ENCODE measurements around the gene SH3BP5L.
"Not testable (repeated sequence)": the region's sequence is repeated elsewhere in the genome, so short reads cannot be mapped to it uniquely, and the experiment has no call there.

The SH3BP5L gene

DNA sequence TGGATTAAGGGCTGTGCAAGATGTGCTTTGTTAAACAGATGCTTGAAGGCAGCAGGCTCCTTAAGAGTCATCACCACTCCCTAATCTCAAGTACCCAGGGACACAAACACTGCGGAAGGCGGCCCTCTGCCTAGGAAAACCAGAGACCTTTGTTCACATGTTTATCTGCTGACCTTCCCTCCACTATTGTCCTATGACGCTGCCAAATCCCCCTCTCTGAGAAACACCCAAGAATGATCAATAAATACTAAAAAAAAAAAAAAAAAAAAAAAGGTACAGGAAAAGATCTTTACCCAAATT is 5.0 kb upstream of the SH3BP5L start:
- H2BK15ac ChIP-seq (replicated peaks; ENCODE audit: low read depth); DNase-seq; H3K27ac ChIP-seq (ENCODE audit: low read depth, low read length); H2BK120ac ChIP-seq (ENCODE audit: low read depth, low read length); H4K5ac ChIP-seq (ENCODE audit: low read length); H3K9ac ChIP-seq (ENCODE audit: low read length); H3K79me1 ChIP-seq (ENCODE audit: low read length); H4K8ac ChIP-seq (ENCODE audit: low read depth, low read length); H3K18ac ChIP-seq (ENCODE audit: low read length); H3K23ac ChIP-seq (ENCODE audit: low read length); H3K56ac ChIP-seq (ENCODE audit: low read length); H2BK5ac ChIP-seq (ENCODE audit: low read length); H3K27me3 ChIP-seq (ENCODE audit: insufficient read depth, low read length, poor library complexity); H3K79me2 ChIP-seq (ENCODE audit: control insufficient read depth, insufficient read depth, low read length); H2AK5ac ChIP-seq (ENCODE audit: low read length); H3K4me2 ChIP-seq (ENCODE audit: low read length); H3K4ac ChIP-seq (ENCODE audit: low read depth, low read length); H3K4me1 ChIP-seq (ENCODE audit: control insufficient read depth, low read depth, low read length); H3K4me3 ChIP-seq (ENCODE audit: low read length); H3K36me3 ChIP-seq (ENCODE audit: control insufficient read depth, insufficient read depth, low read length): not testable (repeated sequence)
- no CpG with 5 or more reads among the region's 3 CpGs for WGBS (ENCODE audit: extremely low coverage, insufficient coverage, low lambda C conversion rate)

GRCh38 chr1:248828845-248829244 is 3.1 kb upstream of the SH3BP5L start:
- H3K4me1 ChIP-seq (ENCODE audit: control insufficient read depth, low read depth, low read length): no peaks in the 10 kb centered on the region
- no peak overlapping the region for H2BK120ac ChIP-seq (ENCODE audit: low read depth, low read length)
- H3K27me3 ChIP-seq (ENCODE audit: insufficient read depth, low read length, poor library complexity): no peaks in the 10 kb centered on the region
- no peak overlapping the region for H3K4me2 ChIP-seq (ENCODE audit: low read length)
- no peak overlapping the region for H4K8ac ChIP-seq (ENCODE audit: low read depth, low read length)
- no peak for DNase-seq
- no peak overlapping the region for H2BK5ac ChIP-seq (ENCODE audit: low read length)
- no peak overlapping the region for H3K27ac ChIP-seq (ENCODE audit: low read depth, low read length)
- H2AK5ac ChIP-seq (ENCODE audit: low read length): no peak overlapping the region
- no peaks in the 10 kb centered on the region for H3K36me3 ChIP-seq (ENCODE audit: control insufficient read depth, insufficient read depth, low read length)
- peaks cover 10% of the 10 kb centered on the region for H3K79me1 ChIP-seq (ENCODE audit: low read length)
- no CpG with 5 or more reads among the region's 3 CpGs for WGBS (ENCODE audit: extremely low coverage, insufficient coverage, low lambda C conversion rate)
- no peak overlapping the region for H3K4ac ChIP-seq (ENCODE audit: low read depth, low read length)
- no peak overlapping the region for H4K5ac ChIP-seq (ENCODE audit: low read length)
- H3K79me2 ChIP-seq (ENCODE audit: control insufficient read depth, insufficient read depth, low read length): peaks cover 13% of the 10 kb centered on the region
- no peak overlapping the region for H2BK15ac ChIP-seq (replicated peaks; ENCODE audit: low read depth)
- H3K23ac ChIP-seq (ENCODE audit: low read length): no peak overlapping the region
- no peak overlapping the region for H3K18ac ChIP-seq (ENCODE audit: low read length)
- H3K56ac ChIP-seq (ENCODE audit: low read length): no peak overlapping the region
- H3K9ac ChIP-seq (ENCODE audit: low read length): no peak overlapping the region
- H3K4me3 ChIP-seq (ENCODE audit: low read length): no peak overlapping the region

DNA sequence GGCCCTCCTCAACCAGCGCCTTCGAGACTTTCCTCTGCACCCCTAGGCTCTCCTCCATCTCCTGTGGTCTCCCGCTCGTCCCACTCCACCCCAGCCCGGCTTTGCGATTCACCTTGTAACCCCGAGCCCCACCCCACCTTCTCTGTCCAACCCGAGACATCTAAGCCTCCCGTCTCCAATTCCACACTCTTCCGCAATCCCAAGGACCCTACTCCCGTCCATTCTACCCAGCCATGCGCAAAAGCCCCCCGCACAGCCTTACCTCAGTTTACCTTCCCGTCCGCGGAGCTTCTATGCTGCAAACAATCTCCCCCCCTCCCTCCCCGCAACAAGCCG is 174 bp downstream of the SH3BP5L start:
- Histone ChIP-seq H4K5ac (ENCODE audit: low read length) (no peak overlapping the region), H2BK5ac (ENCODE audit: low read length) (no peak overlapping the region), H2BK120ac (ENCODE audit: low read depth, low read length) (no peak overlapping the region), H3K4me1 (ENCODE audit: control insufficient read depth, low read depth, low read length) (no peaks in the 10 kb centered on the region), H3K27ac (ENCODE audit: low read depth, low read length) (no peak overlapping the region), H3K27me3 (ENCODE audit: insufficient read depth, low read length, poor library complexity) (no peaks in the 10 kb centered on the region), H3K4me3 (ENCODE audit: low read length) (peak overlapping the region; percentile 97), H4K8ac (ENCODE audit: low read depth, low read length) (no peak overlapping the region), H3K56ac (ENCODE audit: low read length) (peak overlapping the region; percentile 97), H2BK15ac (replicated peaks; ENCODE audit: low read depth) (no peak overlapping the region), H3K79me2 (ENCODE audit: control insufficient read depth, insufficient read depth, low read length) (peaks cover 28% of the 10 kb centered on the region), H3K23ac (ENCODE audit: low read length) (no peak overlapping the region), H3K9ac (ENCODE audit: low read length) (peak overlapping the region; percentile 95), H3K36me3 (ENCODE audit: control insufficient read depth, insufficient read depth, low read length) (peaks cover 1% of the 10 kb centered on the region), H2AK5ac (ENCODE audit: low read length) (no peak overlapping the region), H3K4ac (ENCODE audit: low read depth, low read length) (peak overlapping the region; percentile 19), H3K79me1 (ENCODE audit: low read length) (peaks cover 27% of the 10 kb centered on the region), H3K4me2 (ENCODE audit: low read length) (peak overlapping the region; percentile 78), H3K18ac (ENCODE audit: low read length) (peak overlapping the region; percentile 18)
- no peak for DNase-seq
- no CpG with 5 or more reads among the region's 18 CpGs for WGBS (ENCODE audit: extremely low coverage, insufficient coverage, low lambda C conversion rate)

DNA sequence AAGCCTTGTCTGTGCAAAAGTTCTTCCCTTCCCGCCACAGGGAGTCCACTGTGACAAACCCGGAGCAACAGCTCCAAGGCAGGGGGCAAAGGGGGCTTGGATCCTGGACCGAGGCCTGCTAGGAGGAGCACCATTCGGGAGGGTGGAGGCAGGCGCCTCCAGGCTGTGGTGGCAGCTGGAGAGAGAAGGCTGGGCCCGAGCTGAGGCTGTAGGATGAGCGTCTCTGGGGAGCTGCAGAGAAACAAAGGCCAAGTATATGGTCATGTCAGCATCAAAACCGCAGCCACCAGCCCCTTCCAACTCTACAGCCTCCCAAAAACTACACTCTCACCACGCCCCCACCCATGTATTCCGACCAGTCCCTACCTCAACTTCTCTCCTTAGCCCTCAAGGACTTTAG is 579 bp downstream of the SH3BP5L start:
- no peak overlapping the region for H4K5ac ChIP-seq (ENCODE audit: low read length)
- H2BK120ac ChIP-seq (ENCODE audit: low read depth, low read length): no peak overlapping the region
- peak overlapping the region; percentile 19 for H3K4ac ChIP-seq (ENCODE audit: low read depth, low read length)
- H3K9ac ChIP-seq (ENCODE audit: low read length): peak overlapping the region; percentile 95
- peak overlapping the region; percentile 97 for H3K4me3 ChIP-seq (ENCODE audit: low read length)
- no peak overlapping the region for H2BK5ac ChIP-seq (ENCODE audit: low read length)
- no peak overlapping the region for H3K27ac ChIP-seq (ENCODE audit: low read depth, low read length)
- H3K27me3 ChIP-seq (ENCODE audit: insufficient read depth, low read length, poor library complexity): no peaks in the 10 kb centered on the region
- no peak overlapping the region for H2BK15ac ChIP-seq (replicated peaks; ENCODE audit: low read depth)
- H3K4me2 ChIP-seq (ENCODE audit: low read length): peak overlapping the region; percentile 78
- no peak overlapping the region for H3K23ac ChIP-seq (ENCODE audit: low read length)
- H3K56ac ChIP-seq (ENCODE audit: low read length): peak overlapping the region; percentile 97
- H3K18ac ChIP-seq (ENCODE audit: low read length): no peak overlapping the region
- DNase-seq: no peak
- no CpG with 5 or more reads among the region's 10 CpGs for WGBS (ENCODE audit: extremely low coverage, insufficient coverage, low lambda C conversion rate)
- H3K4me1 ChIP-seq (ENCODE audit: control insufficient read depth, low read depth, low read length): no peaks in the 10 kb centered on the region
- H3K36me3 ChIP-seq (ENCODE audit: control insufficient read depth, insufficient read depth, low read length): peaks cover 3% of the 10 kb centered on the region
- H3K79me2 ChIP-seq (ENCODE audit: control insufficient read depth, insufficient read depth, low read length): peaks cover 28% of the 10 kb centered on the region
- no peak overlapping the region for H4K8ac ChIP-seq (ENCODE audit: low read depth, low read length)
- peaks cover 29% of the 10 kb centered on the region for H3K79me1 ChIP-seq (ENCODE audit: low read length)
- no peak overlapping the region for H2AK5ac ChIP-seq (ENCODE audit: low read length)

- no peak overlapping the region for H2BK15ac ChIP-seq (replicated peaks; ENCODE audit: low read depth)
- H3K27ac ChIP-seq (ENCODE audit: low read depth, low read length): no peak overlapping the region
- no peak overlapping the region for H2BK5ac ChIP-seq (ENCODE audit: low read length)
- no peaks in the 10 kb centered on the region for H3K27me3 ChIP-seq (ENCODE audit: insufficient read depth, low read length, poor library complexity)
- peaks cover 32% of the 10 kb centered on the region for H3K79me1 ChIP-seq (ENCODE audit: low read length)
- no peak overlapping the region for H3K4me3 ChIP-seq (ENCODE audit: low read length)
- H3K4ac ChIP-seq (ENCODE audit: low read depth, low read length): no peak overlapping the region
- no peak overlapping the region for H2AK5ac ChIP-seq (ENCODE audit: low read length)
- peaks cover 30% of the 10 kb centered on the region for H3K79me2 ChIP-seq (ENCODE audit: control insufficient read depth, insufficient read depth, low read length)
- no peak overlapping the region for H3K4me2 ChIP-seq (ENCODE audit: low read length)
- peaks cover 5% of the 10 kb centered on the region for H3K36me3 ChIP-seq (ENCODE audit: control insufficient read depth, insufficient read depth, low read length)
- WGBS (ENCODE audit: extremely low coverage, insufficient coverage, low lambda C conversion rate): no CpG with 5 or more reads among the region's 3 CpGs
- no peak overlapping the region for H3K18ac ChIP-seq (ENCODE audit: low read length)
- no peaks in the 10 kb centered on the region for H3K4me1 ChIP-seq (ENCODE audit: control insufficient read depth, low read depth, low read length)
- no peak for DNase-seq
- H4K8ac ChIP-seq (ENCODE audit: low read depth, low read length): no peak overlapping the region
- H3K9ac ChIP-seq (ENCODE audit: low read length): peak overlapping the region; percentile 95
- H3K56ac ChIP-seq (ENCODE audit: low read length): no peak overlapping the region
- no peak overlapping the region for H2BK120ac ChIP-seq (ENCODE audit: low read depth, low read length)
- H3K23ac ChIP-seq (ENCODE audit: low read length): no peak overlapping the region
- H4K5ac ChIP-seq (ENCODE audit: low read length): no peak overlapping the region
Observed at GRCh38 chr1:248824701-248825100, 1.0 kb downstream of the SH3BP5L start.

GRCh38 chr1:248824301-248824700 is 1.4 kb downstream of the SH3BP5L start:
- H3K4me2 ChIP-seq (ENCODE audit: low read length): no peak overlapping the region
- H2BK15ac ChIP-seq (replicated peaks; ENCODE audit: low read depth): no peak overlapping the region
- peaks cover 32% of the 10 kb centered on the region for H3K79me1 ChIP-seq (ENCODE audit: low read length)
- H3K18ac ChIP-seq (ENCODE audit: low read length): no peak overlapping the region
- no peaks in the 10 kb centered on the region for H3K4me1 ChIP-seq (ENCODE audit: control insufficient read depth, low read depth, low read length)
- H2AK5ac ChIP-seq (ENCODE audit: low read length): no peak overlapping the region
- H2BK5ac ChIP-seq (ENCODE audit: low read length): no peak overlapping the region
- no peak overlapping the region for H3K23ac ChIP-seq (ENCODE audit: low read length)
- H3K27ac ChIP-seq (ENCODE audit: low read depth, low read length): no peak overlapping the region
- H2BK120ac ChIP-seq (ENCODE audit: low read depth, low read length): no peak overlapping the region
- no CpG with 5 or more reads among the region's 1 CpG for WGBS (ENCODE audit: extremely low coverage, insufficient coverage, low lambda C conversion rate)
- no peak overlapping the region for H3K4me3 ChIP-seq (ENCODE audit: low read length)
- peaks cover 5% of the 10 kb centered on the region for H3K36me3 ChIP-seq (ENCODE audit: control insufficient read depth, insufficient read depth, low read length)
- H3K9ac ChIP-seq (ENCODE audit: low read length): no peak overlapping the region
- no peaks in the 10 kb centered on the region for H3K27me3 ChIP-seq (ENCODE audit: insufficient read depth, low read length, poor library complexity)
- no peak overlapping the region for H4K5ac ChIP-seq (ENCODE audit: low read length)
- DNase-seq: no peak
- H3K79me2 ChIP-seq (ENCODE audit: control insufficient read depth, insufficient read depth, low read length): peaks cover 30% of the 10 kb centered on the region
- H4K8ac ChIP-seq (ENCODE audit: low read depth, low read length): no peak overlapping the region
- no peak overlapping the region for H3K4ac ChIP-seq (ENCODE audit: low read depth, low read length)
- H3K56ac ChIP-seq (ENCODE audit: low read length): no peak overlapping the region

Data from mesendoderm (in vitro differentiated cells).